Suppressor macrophage (primary cell): ENCODE data around the gene CEACAM21.

Experiments used
- DNase-seq, 4 experiments: peaks; one replicate each; pipeline ENCODE4 v3.0.0-alpha.2; 2020 to 2022

Gene CEACAM21

GRCh38 chr19:41587101-41587837 lies 11.3 kb downstream of the CEACAM21 start:
- no peak for DNase-seq

DNA sequence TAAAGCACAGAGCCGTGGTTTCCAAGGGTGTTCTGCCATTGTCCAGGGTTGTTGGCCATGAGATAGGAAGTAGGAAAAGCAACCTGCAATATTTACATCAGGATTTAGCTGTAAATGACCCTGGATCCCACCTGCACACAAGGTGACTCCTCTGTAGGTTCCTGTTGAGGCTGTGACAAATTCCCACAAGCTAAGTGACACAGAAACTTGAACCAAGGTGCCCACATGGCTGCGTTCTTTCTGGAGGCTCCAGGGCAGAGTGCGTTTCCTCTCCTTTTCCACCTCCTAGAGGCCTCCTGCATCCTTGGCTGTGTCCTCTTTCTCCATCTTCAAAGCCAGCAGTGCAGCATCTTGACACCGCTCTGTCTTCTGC lies 11.9 kb downstream of the CEACAM21 start:
- DNase-seq, result no peak

- DNase-seq, result peak; percentile 19 to 56 (median 46)
These were observed 12.7 kb downstream of the CEACAM21 start for GRCh38 chr19:41588497-41589209.

DNA sequence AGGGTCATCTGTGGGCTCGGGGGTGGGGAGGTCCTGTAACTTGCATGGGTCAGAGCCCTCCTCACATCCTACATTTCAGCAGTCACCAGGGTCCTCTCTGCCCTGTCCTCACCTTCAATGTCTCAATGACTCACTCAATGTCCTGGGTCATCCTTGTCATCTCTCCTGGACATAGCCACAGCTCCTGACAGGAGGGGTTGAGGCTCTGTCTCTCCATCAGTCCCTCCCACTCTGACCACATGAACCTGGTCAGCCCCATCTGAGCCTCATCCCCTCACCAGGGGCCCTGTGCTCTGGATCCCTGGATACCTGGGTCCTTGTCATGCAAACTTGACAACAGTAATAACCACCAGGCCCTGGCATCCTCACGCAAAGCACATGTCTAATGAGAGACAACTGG lies 13.4 kb downstream of the CEACAM21 start:
- no peak for DNase-seq

- DNase-seq, result peak in 2 of 4 experiments; percentile 11 to 38
These were observed 15.0 kb downstream of the CEACAM21 start for GRCh38 chr19:41590936-41591335.

DNA sequence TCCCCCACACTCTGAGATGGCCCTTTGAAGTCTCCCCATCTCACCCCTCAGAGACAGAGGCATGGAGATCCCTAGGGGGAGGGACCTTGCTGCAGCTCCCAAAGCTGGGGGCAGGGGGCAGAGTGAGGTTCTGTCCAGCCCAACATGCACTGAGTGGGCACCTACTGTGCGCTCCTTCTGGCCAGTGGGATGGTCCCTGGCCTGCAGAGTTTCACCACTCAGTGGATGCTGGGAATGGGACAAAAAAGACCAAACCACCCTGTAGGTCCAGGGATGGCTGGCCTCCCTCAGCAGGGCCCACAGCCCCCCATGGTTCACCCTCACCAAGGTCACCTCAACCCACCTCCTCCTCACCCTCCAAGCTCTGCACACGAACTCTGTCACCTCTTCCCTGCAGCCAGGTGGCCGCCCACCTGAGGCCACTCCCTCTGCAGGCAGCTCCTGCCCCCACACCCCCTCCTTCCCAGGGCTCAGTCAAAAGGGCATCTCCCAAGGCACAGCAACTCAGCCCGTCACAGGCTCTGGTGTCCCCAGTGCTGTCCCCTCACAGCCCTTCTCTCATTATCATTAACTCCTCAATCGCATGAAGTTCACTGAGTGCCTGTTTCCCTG lies 16.1 kb downstream of the CEACAM21 start:
- DNase-seq, result no peak

GRCh38 chr19:41595258-41595889 lies 19.4 kb downstream of the CEACAM21 start:
- peak; percentile 74 to 92 (median 83) for DNase-seq

DNA sequence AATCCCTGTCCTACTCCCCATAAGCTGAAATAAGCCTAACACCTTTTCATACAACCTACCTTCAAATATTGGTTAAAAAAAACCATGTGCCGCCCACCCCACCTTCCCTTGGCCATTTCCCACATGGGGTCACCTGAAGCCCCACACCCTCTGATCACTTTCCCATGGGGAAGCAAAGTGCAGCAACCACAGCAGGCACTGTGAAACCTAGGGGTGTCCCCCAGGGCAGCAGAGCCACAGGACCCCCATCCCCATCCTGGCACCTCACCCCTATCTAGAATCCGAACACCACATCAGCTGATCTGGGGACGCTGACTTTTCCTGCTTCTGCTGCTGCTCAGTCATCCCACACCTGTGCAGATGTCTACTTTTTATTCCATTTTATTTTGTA lies 19.9 kb downstream of the CEACAM21 start:
- DNase-seq, result no peak

DNA sequence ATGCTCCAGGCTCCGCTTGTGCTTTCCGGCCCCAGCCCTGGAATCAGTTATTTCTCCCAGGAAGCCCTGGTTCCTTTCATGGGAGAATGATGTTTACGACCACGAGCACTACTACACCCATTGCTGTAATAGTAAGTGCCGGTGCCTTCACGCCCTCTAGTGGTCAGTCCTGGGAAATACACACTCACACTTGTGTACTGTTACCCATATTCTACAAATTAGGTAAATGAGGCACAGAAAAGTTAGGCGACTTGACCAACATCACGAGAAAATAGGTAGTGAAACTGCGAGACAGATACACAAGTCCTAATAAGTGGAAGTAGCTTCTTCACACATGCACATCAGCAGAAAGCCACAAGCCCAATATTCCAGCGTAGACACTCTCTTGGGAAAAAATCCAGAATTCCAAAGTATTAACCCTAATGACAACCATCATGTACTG lies 21.7 kb downstream of the CEACAM21 start:
- DNase-seq, result peak; percentile 77 to 88 (median 81)

- no peak for DNase-seq
These were observed 23.4 kb downstream of the CEACAM21 start for GRCh38 chr19:41599175-41599966.

GRCh38 chr19:41601771-41602170 lies 25.8 kb downstream of the CEACAM21 start:
- no peak for DNase-seq

GRCh38 chr19:41604831-41605230 lies 28.9 kb downstream of the CEACAM21 start:
- no peak for DNase-seq

GRCh38 chr19:41606215-41606837 lies 30.4 kb downstream of the CEACAM21 start:
- no peak for DNase-seq

DNA sequence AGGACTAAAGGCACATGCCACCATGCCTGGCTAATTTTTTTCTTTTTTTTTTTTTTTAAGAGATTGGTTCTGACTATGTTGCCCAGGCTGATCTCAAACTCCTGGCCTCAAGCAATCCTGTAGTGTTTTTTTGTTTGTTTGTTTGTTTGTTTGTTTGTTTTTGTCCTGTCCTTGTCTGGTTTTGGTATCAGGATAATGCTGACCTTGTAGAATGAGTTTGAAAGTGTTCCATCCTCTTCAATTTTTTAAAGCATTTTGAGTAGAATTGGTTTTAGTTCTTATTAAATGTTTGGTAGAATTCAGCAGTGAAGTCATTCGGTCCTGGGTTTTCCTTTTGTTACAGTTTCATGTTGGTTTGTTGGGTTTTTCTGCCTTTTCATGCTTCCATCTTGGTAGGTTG lies 31.7 kb downstream of the CEACAM21 start:
- DNase-seq, result no peak

GRCh38 chr19:41610789-41611188 lies 34.8 kb downstream of the CEACAM21 start:
- DNase-seq, result no peak

- peak in 3 of 4 experiments; percentile 37 to 57 (median 55) for DNase-seq
These were observed 36.5 kb downstream of the CEACAM21 start for GRCh38 chr19:41612483-41612882.

GRCh38 chr19:41615207-41615606 lies 39.2 kb downstream of the CEACAM21 start:
- no peak for DNase-seq

- peak; percentile 46 to 73 (median 54) for DNase-seq
These were observed 41.0 kb downstream of the CEACAM21 start for GRCh38 chr19:41616792-41617621.

DNA sequence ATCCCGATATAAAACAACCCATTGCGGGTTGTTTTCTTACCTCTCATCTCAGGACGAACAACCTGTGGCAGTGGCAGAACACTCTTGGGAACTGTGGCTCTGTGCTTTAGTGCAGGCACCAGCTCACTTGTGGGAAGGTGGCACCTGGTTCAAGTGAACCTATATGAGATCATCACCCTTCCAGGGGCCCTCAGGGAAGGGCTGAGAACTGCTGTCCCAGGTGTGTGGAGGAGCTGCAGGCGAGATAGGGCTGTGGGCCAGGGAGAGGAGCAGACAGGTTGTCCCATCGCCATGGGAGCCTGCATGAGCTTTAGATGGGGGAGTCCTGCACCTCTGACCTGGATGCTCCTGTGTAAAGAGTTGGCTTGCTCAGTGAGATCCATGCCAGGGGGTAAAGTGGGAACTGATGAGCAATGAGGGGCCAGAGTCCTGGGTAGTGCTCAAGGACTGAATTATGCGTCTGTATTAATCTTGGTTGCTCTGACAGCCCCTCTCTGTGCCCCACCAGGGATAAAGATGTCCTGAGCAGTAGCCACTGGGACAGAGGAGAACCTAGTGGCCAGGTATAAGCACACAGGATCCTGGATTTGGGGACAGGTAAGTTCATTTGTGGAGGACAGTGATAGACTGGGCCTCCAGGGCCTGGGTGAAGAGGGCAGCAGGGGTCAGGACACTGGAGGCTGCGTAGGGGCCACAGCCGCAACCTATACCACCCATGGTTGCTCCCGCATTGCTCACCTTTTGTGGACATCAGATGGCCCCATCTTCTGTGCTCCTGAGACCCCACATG lies 42.2 kb downstream of the CEACAM21 start:
- no peak for DNase-seq

DNA sequence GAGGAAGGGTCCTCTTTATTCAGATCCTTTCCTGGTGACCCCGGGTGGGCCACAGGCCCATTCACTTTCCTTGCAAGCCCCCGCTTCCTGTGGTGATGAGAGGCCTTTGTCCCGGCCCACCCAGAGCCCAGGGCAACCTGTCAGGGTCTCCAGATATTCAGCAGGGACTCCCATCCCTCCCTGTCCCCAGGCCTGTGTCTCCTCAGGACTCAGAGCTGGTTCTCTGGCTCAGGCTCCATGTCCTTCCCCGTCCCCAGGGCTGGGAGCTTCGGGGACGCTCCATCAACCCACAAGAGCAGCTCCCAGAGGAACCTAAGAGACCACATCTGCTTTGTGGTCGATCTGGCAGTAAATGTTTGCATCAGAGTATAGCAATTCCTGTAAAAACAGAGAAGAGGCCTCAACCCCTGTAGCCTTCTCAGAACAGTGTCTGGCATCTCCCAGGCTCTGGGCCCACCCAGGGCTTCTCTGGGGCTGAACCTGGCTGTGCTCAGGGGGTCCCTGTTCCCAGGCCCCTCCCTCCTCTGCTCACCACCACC lies 43.1 kb downstream of the CEACAM21 start:
- DNase-seq, result peak; percentile 33 to 62 (median 56)
